GM12878 (cell line): ENCODE data around the gene MYOM1.

ENCODE experiments used
- CTCF ChIP-seq, 3 experiments: IDR thresholded peaks in 2 of 3; conservative IDR thresholded peaks in 1 of 3; 2 replicates each; pipeline ENCODE4 v1.5.1; 2011; ENCODE audit warnings: low read depth in 3 of 3, low read length in 3 of 3, mild to moderate bottlenecking in 3 of 3, control low read depth in 2 of 3, moderate library complexity in 2 of 3, inconsistent platforms in 1 of 3, mixed read lengths in 1 of 3; ENCODE audit not compliant: control insufficient read depth in 2 of 3, insufficient read depth in 1 of 3; ENCODE audit errors: extremely low read depth in 1 of 3
- NKRF ChIP-seq: fragments of 450-650 bp; conservative IDR thresholded peaks from 2 replicates; pipeline ENCODE4 v1.6.1; 2017; ENCODE audit warnings: mild to moderate bottlenecking, moderate library complexity

GRCh38 chr18:3156325-3156640 lies 63.5 kb downstream of the MYOM1 start:
- no peak for TF ChIP-seq CTCF (IDR thresholded peaks at IDR 0.05 in 2 of 3, conservative IDR thresholded peaks at IDR 0.05 in 1 of 3; ENCODE audit: control insufficient read depth in 2 of 3, extremely low read depth in 1 of 3, insufficient read depth in 1 of 3, low read depth in 3 of 3, low read length in 3 of 3)
- TF ChIP-seq NKRF = no peak
